Peyer's patch (tissue), 4 donors: ENCODE measurements around the gene VPS4A. TPM values are rescaled to one million over a fixed set of nuclear protein-coding genes. Genes with fewer than 3 reads are reported as not detected.

Experiments
- DNase-seq, 3 donors: peaks; one replicate each; pipeline ENCODE4 v3.0.0-alpha.2; 2017 to 2019
- H3K27ac ChIP-seq, 4 donors: fragments of 200-600 bp; sonication (generic); one replicate each; pipeline ENCODE4 v1.5.1; 2016 to 2019
- H3K27me3 ChIP-seq, 2 donors: fragments of 200-600 bp; sonication (generic); one replicate each; pipeline ENCODE4 v1.5.1; 2019
- H3K36me3 ChIP-seq, 3 donors: fragments of 200-600 bp; sonication (generic); one replicate each; pipeline ENCODE4 v1.5.1; 2016 to 2019
- H3K4me1 ChIP-seq, 4 donors: fragments of 200-600 bp; sonication (generic); one replicate each; pipeline ENCODE4 v1.5.1; 2016 to 2019
- H3K4me3 ChIP-seq, 4 donors: fragments of 200-600 bp; sonication (generic); 1 replicate in 3 of 4; 2 replicates in 1 of 4; pipeline ENCODE4 v1.5.1; 2016 to 2019; ENCODE audit warnings: mild to moderate bottlenecking in 1 of 4
- H3K9me3 ChIP-seq, 4 donors: fragments of 200-600 bp; sonication (generic); one replicate each; pipeline ENCODE4 v1.5.1; 2016 to 2019; ENCODE audit warnings: mild to moderate bottlenecking in 1 of 4
- CTCF ChIP-seq, 6 experiments: fragments of 450-650 bp in 4 of 6; fragments of 200-600 bp in 2 of 6; sonication (generic) in 1 of 6; IDR thresholded peaks; one replicate each; pipeline ENCODE4 v1.5.1; 2017 to 2019; ENCODE audit warnings: antibody characterized with exemption in 6 of 6, mild to moderate bottlenecking in 3 of 6, moderate library complexity in 1 of 6
- POLR2A ChIP-seq, 2 donors: fragments of 450-650 bp; IDR thresholded peaks; one replicate each; pipeline ENCODE4 v1.5.1; 2017; ENCODE audit warnings: antibody characterized with exemption in 2 of 2, mild to moderate bottlenecking in 2 of 2, moderate library complexity in 2 of 2
- total RNA-seq, 4 donors: library from RNA; depleted of rRNA; stranded (reverse); fragments of >200 nt; gene quantifications; one replicate each; pipeline ENCODE4 v1.1.0, GENCODE V29; 2016

Gene VPS4A
- total RNA-seq, 4 donors from 2014 or later, result 37.1 to 63.1 (median 47.8) TPM

- H3K4me1 ChIP-seq, result peaks cover 0 to 14% (median 5%) of the 10 kb centered on the region in 4 donors
- DNase-seq, result peak in 2 of 3 donors; percentile 8 to 36
- TF ChIP-seq POLR2A (IDR thresholded peaks at IDR 0.05) (no peak), CTCF (IDR thresholded peaks at IDR 0.05) (no peak)
Measured at GRCh38 chr16:69316595-69317034, 5.5 kb downstream of the VPS4A start.

GRCh38 chr16:69318177-69318910 lies 7.2 kb downstream of the VPS4A start:
- H3K4me3 ChIP-seq, result no peak overlapping the region
- H3K36me3 ChIP-seq, result peaks cover 0 to 95% (median 2%) of the 10 kb centered on the region in 3 donors
- peak in 1 of 3 donors; percentile 12 for DNase-seq
- H3K4me1 ChIP-seq, result no peaks in the 10 kb centered on the region
- no peak overlapping the region for H3K27ac ChIP-seq
- TF ChIP-seq CTCF (IDR thresholded peaks at IDR 0.05) (no peak), POLR2A (IDR thresholded peaks at IDR 0.05) (no peak)
- no peaks in the 10 kb centered on the region for H3K27me3 ChIP-seq
- no peaks in the 10 kb centered on the region for H3K9me3 ChIP-seq

More at GRCh38 chr16:69316595-69317034, 5.5 kb downstream of the VPS4A start:
- Histone ChIP-seq H3K9me3 (no peaks in the 10 kb centered on the region), H3K4me3 (no peak overlapping the region), H3K36me3 (peaks cover 0 to 78% (median 2%) of the 10 kb centered on the region in 3 donors), H3K27me3 (no peaks in the 10 kb centered on the region), H3K27ac (no peak overlapping the region)

- no peak for TF ChIP-seq POLR2A (IDR thresholded peaks at IDR 0.05)
- TF ChIP-seq CTCF (IDR thresholded peaks at IDR 0.05), result no peak
- Histone ChIP-seq H3K27ac (no peak overlapping the region), H3K4me1 (no peaks in the 10 kb centered on the region), H3K4me3 (no peak overlapping the region), H3K9me3 (no peaks in the 10 kb centered on the region), H3K36me3 (peaks cover 0 to 99% (median 2%) of the 10 kb centered on the region in 3 donors), H3K27me3 (no peaks in the 10 kb centered on the region)
- DNase-seq, result peak in 1 of 3 donors; percentile 10
Measured at GRCh38 chr16:69318911-69319289, 7.8 kb downstream of the VPS4A start.

- Histone ChIP-seq H3K4me3 (no peak overlapping the region), H3K36me3 (peaks cover 0 to 99% (median 2%) of the 10 kb centered on the region in 3 donors), H3K27me3 (no peaks in the 10 kb centered on the region), H3K27ac (no peak overlapping the region), H3K9me3 (no peaks in the 10 kb centered on the region), H3K4me1 (peaks cover 0 to under 1% (median 0%) of the 10 kb centered on the region in 4 donors)
- TF ChIP-seq POLR2A (IDR thresholded peaks at IDR 0.05), result no peak
- no peak for TF ChIP-seq CTCF (IDR thresholded peaks at IDR 0.05)
- peak in 1 of 3 donors; percentile 40 for DNase-seq
Measured at GRCh38 chr16:69319381-69319780, 8.2 kb downstream of the VPS4A start.

GRCh38 chr16:69319826-69320739 lies 8.9 kb downstream of the VPS4A start:
- no peak for TF ChIP-seq CTCF (IDR thresholded peaks at IDR 0.05)
- no peak for TF ChIP-seq POLR2A (IDR thresholded peaks at IDR 0.05)
- Histone ChIP-seq H3K9me3 (no peaks in the 10 kb centered on the region), H3K4me1 (peaks cover 0 to 6% (median 0%) of the 10 kb centered on the region in 4 donors), H3K4me3 (no peak overlapping the region), H3K27me3 (no peaks in the 10 kb centered on the region), H3K27ac (no peak overlapping the region), H3K36me3 (peaks cover 0 to 99% (median 2%) of the 10 kb centered on the region in 3 donors)
- peak in 1 of 3 donors; percentile 43 for DNase-seq
